ENCODE results near the gene SLC44A4. TPM values are rescaled to one million over a fixed set of nuclear protein-coding genes. Genes with fewer than 3 reads are reported as not detected.

The SLC44A4 gene
- polyA plus RNA-seq, 1 donor (not counting 4 experiments of a cell fraction or from before 2014, with no cell fraction given) = 0.25 TPM

GRCh38 chr6:31874084-31874670 is 4.6 kb downstream of the SLC44A4 start:
- H3K9ac ChIP-seq (ENCODE audit: control insufficient read depth, extremely low read depth, insufficient read depth, low read length) = no peak overlapping the region
- no peaks in the 10 kb centered on the region for H3K9me1 ChIP-seq (ENCODE audit: control insufficient read depth, extremely low read depth, insufficient read depth, low read length)
- H3K27ac ChIP-seq (ENCODE audit: control insufficient read depth, insufficient read depth, low read length) = no peak overlapping the region
- no peaks in the 10 kb centered on the region for H4K20me1 ChIP-seq (ENCODE audit: control insufficient read depth, extremely low read depth, insufficient read depth, low read length)
- no peak for DNase-seq (ENCODE audit: low read depth, low spot score)
- no peak overlapping the region for H2AFZ ChIP-seq (ENCODE audit: control insufficient read depth, low read length)
- H3K4me3 ChIP-seq (ENCODE audit: control insufficient read depth in 2 of 3, extremely low read depth in 1 of 3, insufficient read depth in 2 of 3, low read depth in 1 of 3, low read length in 3 of 3) = no peak overlapping the region
- no peaks in the 10 kb centered on the region for H3K9me3 ChIP-seq (ENCODE audit: control insufficient read depth, low read depth, low read length)
- dilution Hi-C loops (cut with MboI; ENCODE audit: extremely low pct_ligation_motif_present, low sequenced_read_pairs) = no loop called here
- TF ChIP-seq CTCF (optimal IDR thresholded peaks at IDR 0.05 in 1 of 3, IDR thresholded peaks at IDR 0.05 in 1 of 3, conservative IDR thresholded peaks at IDR 0.05 in 1 of 3; ENCODE audit: extremely low read depth in 1 of 3, insufficient read depth in 2 of 3, low read length in 3 of 3) (no peak), EZH2 (IDR thresholded peaks at IDR 0.05; ENCODE audit: low read length) (no peak)
- H3K4me2 ChIP-seq (ENCODE audit: control insufficient read depth, extremely low read depth, insufficient read depth, low read depth, low read length) = no peak overlapping the region
- no peaks in the 10 kb centered on the region for H3K36me3 ChIP-seq (ENCODE audit: control insufficient read depth in 2 of 2, extremely low read depth in 1 of 2, insufficient read depth in 2 of 2, low read length in 2 of 2)
- H3K27me3 ChIP-seq (ENCODE audit: control insufficient read depth, extremely low read depth, insufficient read depth, low read length) = no peaks in the 10 kb centered on the region
- no peaks in the 10 kb centered on the region for H3K79me2 ChIP-seq (ENCODE audit: control insufficient read depth, insufficient read depth, low read length)
- H3K4me1 ChIP-seq (ENCODE audit: control insufficient read depth, extremely low read depth, insufficient read depth, low read length) = peaks cover 4% of the 10 kb centered on the region
- FAIRE-seq = no peak

- Histone ChIP-seq H3K4me1 (ENCODE audit: control insufficient read depth, extremely low read depth, insufficient read depth, low read length) (peaks cover 5% of the 10 kb centered on the region), H3K79me2 (ENCODE audit: control insufficient read depth, insufficient read depth, low read length) (no peaks in the 10 kb centered on the region), H3K4me3 (ENCODE audit: control insufficient read depth in 2 of 3, extremely low read depth in 1 of 3, insufficient read depth in 2 of 3, low read depth in 1 of 3, low read length in 3 of 3) (no peak overlapping the region), H3K9ac (ENCODE audit: control insufficient read depth, extremely low read depth, insufficient read depth, low read length) (no peak overlapping the region), H3K9me3 (ENCODE audit: control insufficient read depth, low read depth, low read length) (no peaks in the 10 kb centered on the region), H3K4me2 (ENCODE audit: control insufficient read depth, extremely low read depth, insufficient read depth, low read depth, low read length) (no peak overlapping the region), H2AFZ (ENCODE audit: control insufficient read depth, low read length) (no peak overlapping the region), H3K9me1 (ENCODE audit: control insufficient read depth, extremely low read depth, insufficient read depth, low read length) (no peaks in the 10 kb centered on the region), H3K27me3 (ENCODE audit: control insufficient read depth, extremely low read depth, insufficient read depth, low read length) (no peaks in the 10 kb centered on the region), H3K27ac (ENCODE audit: control insufficient read depth, insufficient read depth, low read length) (no peak overlapping the region), H4K20me1 (ENCODE audit: control insufficient read depth, extremely low read depth, insufficient read depth, low read length) (no peaks in the 10 kb centered on the region), H3K36me3 (ENCODE audit: control insufficient read depth in 2 of 2, extremely low read depth in 1 of 2, insufficient read depth in 2 of 2, low read length in 2 of 2) (no peaks in the 10 kb centered on the region)
- no peak for DNase-seq (ENCODE audit: low read depth, low spot score)
- no peak for TF ChIP-seq CTCF (optimal IDR thresholded peaks at IDR 0.05 in 1 of 3, IDR thresholded peaks at IDR 0.05 in 1 of 3, conservative IDR thresholded peaks at IDR 0.05 in 1 of 3; ENCODE audit: extremely low read depth in 1 of 3, insufficient read depth in 2 of 3, low read length in 3 of 3)
- no peak for TF ChIP-seq EZH2 (IDR thresholded peaks at IDR 0.05; ENCODE audit: low read length)
- dilution Hi-C loops (cut with MboI; ENCODE audit: extremely low pct_ligation_motif_present, low sequenced_read_pairs) = no loop called here
- no peak for FAIRE-seq
These were observed 7.6 kb downstream of the SLC44A4 start for GRCh38 chr6:31871046-31871659.
